Activated naive CD8-positive, alpha-beta T cell treated with anti-CD3 and anti-CD28 coated beads, Interleukin-2, amount 10 ng/mL, durations not matched to agents 7 days and 5 days (primary cell): ENCODE results near the gene GTF3C5. TPM values are rescaled to one million over a fixed set of nuclear protein-coding genes. Genes with fewer than 3 reads are reported as not detected.
"Not testable (repeated sequence)": the region's sequence is repeated elsewhere in the genome, so short reads cannot be mapped to it uniquely, and the experiment has no call there.

Experiments used
- ATAC-seq: fragments of 150-1000 bp; cut with Tn5 transposase; one replicate; pipeline ENCODE4 v1.10.0; 2021; ENCODE audit warnings: low read depth, moderate library complexity
- POLR2A ChIA-PET: fragments of 350-600 bp; sonication (Branson Sonifier 250); formaldehyde crosslinking; loops from one replicate; lab custom pipeline; 2021; ENCODE audit warnings: antibody characterized with exemption; lab: Charles Lee
- DNase-seq: peaks from one replicate; pipeline ENCODE4 v3.0.0; 2021
- H3K27ac Mint-ChIP-seq: one replicate; pipeline ENCODE4 v1.8.0; 2022; ENCODE audit warnings: mild to moderate bottlenecking, mixed read lengths
- H3K27me3 Mint-ChIP-seq: one replicate; pipeline ENCODE4 v1.8.0; 2022; ENCODE audit warnings: mild to moderate bottlenecking, moderate library complexity, mixed read lengths
- H3K36me3 Mint-ChIP-seq: one replicate; pipeline ENCODE4 v1.8.0; 2021; ENCODE audit warnings: mild to moderate bottlenecking, mixed read lengths
- H3K4me1 Mint-ChIP-seq: one replicate; pipeline ENCODE4 v1.8.0; 2021; ENCODE audit warnings: mixed read lengths
- H3K4me3 Mint-ChIP-seq: one replicate; pipeline ENCODE4 v1.8.0; 2022; ENCODE audit warnings: mild to moderate bottlenecking, moderate library complexity, mixed read lengths
- H3K9me3 Mint-ChIP-seq: one replicate; pipeline ENCODE4 v1.8.0; 2021; ENCODE audit warnings: mixed read lengths
- total RNA-seq, 2 experiments: library from RNA; stranded (reverse); gene quantifications; one replicate each; pipeline ENCODE4 v1.2.3, GENCODE V29; 2021

Gene GTF3C5
- total RNA-seq, 2 experiments from 2014 or later = 86.4 to 97.5 TPM

DNA sequence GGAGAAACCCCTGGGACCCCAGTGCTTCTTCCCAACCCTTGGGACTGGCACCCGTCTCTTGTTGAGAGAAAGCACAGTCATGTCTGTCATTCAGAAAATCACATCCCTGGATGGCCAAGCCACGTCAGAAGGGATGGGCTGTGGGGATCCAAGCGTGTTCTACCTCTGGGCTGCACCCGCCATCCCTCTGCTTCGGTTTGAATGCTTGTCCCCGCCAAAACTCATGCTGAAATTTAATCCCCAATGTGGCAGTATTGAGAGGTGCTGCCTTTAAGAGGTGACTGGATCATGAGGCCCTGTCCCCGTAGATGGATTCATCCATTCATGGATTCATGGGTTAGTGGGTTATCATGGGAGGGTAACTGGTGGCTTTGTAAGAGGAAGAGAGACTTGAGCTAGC is 58.0 kb downstream of the GTF3C5 start:
- ATAC-seq (no peak), DNase-seq (no peak)
- POLR2A ChIA-PET = no interaction called here
- Mint-ChIP-seq H3K27me3 (no peaks in the 10 kb centered on the region), H3K4me1 (no peaks in the 10 kb centered on the region), H3K27ac (no peak overlapping the region), H3K9me3 (no peaks in the 10 kb centered on the region), H3K36me3 (no peaks in the 10 kb centered on the region), H3K4me3 (no peak overlapping the region)

- H3K4me1 Mint-ChIP-seq = no peaks in the 10 kb centered on the region
- no peaks in the 10 kb centered on the region for H3K36me3 Mint-ChIP-seq
- ATAC-seq = peak; percentile 57
- no peaks in the 10 kb centered on the region for H3K9me3 Mint-ChIP-seq
- no peaks in the 10 kb centered on the region for H3K27me3 Mint-ChIP-seq
- no peak for DNase-seq
- POLR2A ChIA-PET = no interaction called here
- H3K27ac Mint-ChIP-seq = no peak overlapping the region
- H3K4me3 Mint-ChIP-seq = no peak overlapping the region
Measured at GRCh38 chr9:133089271-133089671, 58.5 kb downstream of the GTF3C5 start.

DNA sequence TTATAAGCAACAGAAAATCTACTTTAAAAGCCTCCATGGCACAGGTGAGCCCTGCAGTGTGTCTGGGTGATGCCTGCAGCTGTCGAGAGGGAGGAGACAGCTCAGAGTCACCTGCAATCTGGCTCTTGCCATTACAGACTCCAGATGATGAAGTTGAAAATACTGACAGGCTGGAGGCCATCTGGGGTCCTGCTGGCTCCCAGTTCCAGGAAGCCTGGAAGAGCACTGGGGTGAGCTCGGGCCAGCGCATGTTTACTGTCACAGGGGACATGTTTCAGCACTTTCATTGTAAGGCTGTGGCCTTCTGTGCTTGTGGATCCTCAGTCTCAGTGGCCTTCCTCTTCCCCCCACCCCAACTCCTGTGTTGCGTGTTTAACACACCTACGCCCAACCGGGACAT is 59.4 kb downstream of the GTF3C5 start:
- no peak for ATAC-seq

DNA sequence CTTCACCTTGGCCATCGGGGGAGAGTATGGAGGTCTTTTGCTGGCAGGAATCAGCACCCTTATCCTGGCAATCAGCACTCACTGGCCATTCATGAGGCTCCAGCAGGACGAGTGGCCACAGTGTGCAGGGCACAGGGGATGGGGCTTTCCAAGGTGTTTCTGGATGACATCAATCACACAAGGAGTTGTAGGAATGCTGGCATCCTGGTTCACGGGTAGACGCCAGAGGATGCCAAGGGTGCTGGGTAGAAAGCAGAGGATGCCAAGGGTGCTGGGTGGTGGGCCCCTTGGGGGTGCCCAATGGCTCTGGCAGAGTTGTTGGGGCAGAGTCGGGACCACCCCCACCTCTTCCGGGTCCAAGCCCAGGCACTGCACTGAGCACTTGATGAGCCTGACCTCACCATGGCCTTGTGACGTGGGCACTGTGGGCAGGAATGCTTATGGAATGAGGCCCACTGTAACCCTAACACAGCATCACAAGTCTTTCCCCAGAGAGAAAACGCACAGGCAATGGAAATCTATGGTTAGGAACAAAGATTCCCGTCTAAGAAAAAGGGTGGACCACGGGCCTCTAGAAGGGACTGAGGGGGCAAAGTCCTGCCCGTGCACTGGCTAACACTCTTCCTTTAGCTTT is 60.1 kb downstream of the GTF3C5 start:
- no peak overlapping the region for H3K27ac Mint-ChIP-seq
- ATAC-seq = no peak
- no peak for DNase-seq
- H3K36me3 Mint-ChIP-seq = peaks cover under 1% of the 10 kb centered on the region
- no peaks in the 10 kb centered on the region for H3K9me3 Mint-ChIP-seq
- H3K4me1 Mint-ChIP-seq = no peaks in the 10 kb centered on the region
- no peaks in the 10 kb centered on the region for H3K27me3 Mint-ChIP-seq
- no peak overlapping the region for H3K4me3 Mint-ChIP-seq
- POLR2A ChIA-PET = no interaction called here

More for the DNA sequence above, 59.4 kb downstream of the GTF3C5 start:
- Mint-ChIP-seq H3K4me1 (no peaks in the 10 kb centered on the region), H3K4me3 (no peak overlapping the region), H3K9me3 (no peaks in the 10 kb centered on the region), H3K27ac (no peak overlapping the region), H3K36me3 (no peaks in the 10 kb centered on the region), H3K27me3 (no peaks in the 10 kb centered on the region)
- DNase-seq = no peak
- POLR2A ChIA-PET = no interaction called here

GRCh38 chr9:133094351-133094750 is 63.6 kb downstream of the GTF3C5 start:
- not testable (repeated sequence) for H3K27ac Mint-ChIP-seq, H3K4me3 Mint-ChIP-seq, H3K27me3 Mint-ChIP-seq, H3K4me1 Mint-ChIP-seq, DNase-seq, H3K9me3 Mint-ChIP-seq, ATAC-seq
- POLR2A ChIA-PET = interaction anchor here (0.7 kb wide), 1 partner anchor 159 kb away, joined by 5 read pairs; no protein-coding TSS in a partner anchor
- peaks cover 34% of the 10 kb centered on the region for H3K36me3 Mint-ChIP-seq

- ATAC-seq (no peak), DNase-seq (no peak)
- POLR2A ChIA-PET = no interaction called here
- no peak overlapping the region for H3K27ac Mint-ChIP-seq
- H3K27me3 Mint-ChIP-seq = no peaks in the 10 kb centered on the region
- peaks cover 35% of the 10 kb centered on the region for H3K36me3 Mint-ChIP-seq
- no peak overlapping the region for H3K4me3 Mint-ChIP-seq
- H3K9me3 Mint-ChIP-seq = no peaks in the 10 kb centered on the region
- H3K4me1 Mint-ChIP-seq = no peaks in the 10 kb centered on the region
Measured at GRCh38 chr9:133094842-133095393, 64.1 kb downstream of the GTF3C5 start.

- ATAC-seq (no peak), DNase-seq (no peak)
- Mint-ChIP-seq H3K27me3 (no peaks in the 10 kb centered on the region), H3K36me3 (peaks cover 47% of the 10 kb centered on the region), H3K9me3 (no peaks in the 10 kb centered on the region), H3K4me3 (no peak overlapping the region), H3K27ac (no peak overlapping the region), H3K4me1 (no peaks in the 10 kb centered on the region)
- POLR2A ChIA-PET = no interaction called here
Measured at GRCh38 chr9:133098104-133098754, 67.4 kb downstream of the GTF3C5 start.

DNA sequence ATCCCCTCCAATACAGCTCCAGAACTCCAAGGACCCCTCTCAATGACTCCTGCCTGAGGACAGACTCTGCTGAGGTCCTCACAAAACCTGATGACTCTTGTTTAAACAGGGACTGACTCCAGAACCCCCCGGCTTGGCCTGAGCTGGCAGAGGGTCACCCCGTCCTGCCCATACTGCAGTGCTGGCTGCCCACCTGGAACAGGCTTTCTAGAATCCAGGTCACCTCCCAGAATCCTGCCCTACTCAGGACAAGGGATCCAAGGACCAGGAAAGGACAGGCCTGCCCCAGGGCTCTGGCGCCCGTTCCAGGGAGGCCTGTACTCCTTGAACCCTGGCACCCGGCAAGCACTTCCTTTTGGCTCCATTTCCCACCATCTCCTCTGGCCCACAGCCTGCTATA is 68.1 kb downstream of the GTF3C5 start:
- Mint-ChIP-seq H3K27ac (no peak overlapping the region), H3K36me3 (peaks cover 47% of the 10 kb centered on the region), H3K27me3 (no peaks in the 10 kb centered on the region), H3K9me3 (no peaks in the 10 kb centered on the region), H3K4me3 (no peak overlapping the region), H3K4me1 (no peaks in the 10 kb centered on the region)
- ATAC-seq (no peak), DNase-seq (no peak)
- POLR2A ChIA-PET = no interaction called here

DNA sequence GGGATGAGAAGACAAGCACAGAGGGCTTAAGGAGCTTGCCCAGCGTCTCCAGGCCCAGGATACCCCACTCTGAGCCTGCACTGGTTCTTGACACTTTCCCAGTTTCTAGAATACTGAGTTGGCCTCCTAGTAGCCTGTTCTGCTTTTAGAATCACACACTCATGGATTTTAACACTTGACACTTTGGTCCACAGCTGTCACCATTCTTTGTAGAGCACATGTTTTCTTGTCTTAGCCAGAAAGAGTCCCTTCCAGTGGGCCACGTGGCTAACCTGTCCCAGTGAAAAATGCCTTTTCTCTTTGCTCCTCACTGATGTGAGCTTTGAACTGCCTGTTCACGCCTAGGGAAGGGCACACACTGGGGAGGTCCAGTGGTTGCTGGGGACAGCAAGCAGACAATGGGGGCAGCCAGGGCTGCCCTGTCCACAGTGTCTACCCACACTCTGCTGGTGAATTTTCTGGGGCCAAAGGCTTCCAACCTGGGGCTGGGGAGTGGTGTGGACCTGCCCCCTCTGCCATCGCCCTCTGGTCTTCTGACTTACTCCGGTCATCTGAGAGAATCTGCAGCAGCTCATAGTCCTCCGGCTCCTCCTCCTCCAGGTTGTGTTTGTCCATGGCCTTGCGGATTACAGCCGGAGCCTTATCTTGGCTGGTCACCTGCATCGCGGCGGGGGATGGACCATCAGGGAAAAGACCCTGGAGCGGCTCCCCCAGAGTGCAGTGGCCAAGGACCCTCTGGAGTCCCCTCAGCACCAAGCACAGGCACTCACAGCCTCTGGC is 69.1 kb downstream of the GTF3C5 start:
- no peak for DNase-seq
- Mint-ChIP-seq H3K4me1 (no peaks in the 10 kb centered on the region), H3K27ac (no peak overlapping the region), H3K27me3 (no peaks in the 10 kb centered on the region), H3K4me3 (no peak overlapping the region), H3K9me3 (no peaks in the 10 kb centered on the region), H3K36me3 (peaks cover 49% of the 10 kb centered on the region)
- POLR2A ChIA-PET = interaction anchor here (0.9 kb wide), 1 partner anchor 47 kb away, joined by 3 read pairs; no protein-coding TSS in a partner anchor
- ATAC-seq = no peak

- DNase-seq (no peak), ATAC-seq (no peak)
- no peaks in the 10 kb centered on the region for H3K9me3 Mint-ChIP-seq
- H3K36me3 Mint-ChIP-seq = peaks cover 49% of the 10 kb centered on the region
- no peaks in the 10 kb centered on the region for H3K27me3 Mint-ChIP-seq
- no peak overlapping the region for H3K4me3 Mint-ChIP-seq
- POLR2A ChIA-PET = no interaction called here
- H3K27ac Mint-ChIP-seq = no peak overlapping the region
- H3K4me1 Mint-ChIP-seq = no peaks in the 10 kb centered on the region
Measured at GRCh38 chr9:133100506-133101355, 69.9 kb downstream of the GTF3C5 start.

DNA sequence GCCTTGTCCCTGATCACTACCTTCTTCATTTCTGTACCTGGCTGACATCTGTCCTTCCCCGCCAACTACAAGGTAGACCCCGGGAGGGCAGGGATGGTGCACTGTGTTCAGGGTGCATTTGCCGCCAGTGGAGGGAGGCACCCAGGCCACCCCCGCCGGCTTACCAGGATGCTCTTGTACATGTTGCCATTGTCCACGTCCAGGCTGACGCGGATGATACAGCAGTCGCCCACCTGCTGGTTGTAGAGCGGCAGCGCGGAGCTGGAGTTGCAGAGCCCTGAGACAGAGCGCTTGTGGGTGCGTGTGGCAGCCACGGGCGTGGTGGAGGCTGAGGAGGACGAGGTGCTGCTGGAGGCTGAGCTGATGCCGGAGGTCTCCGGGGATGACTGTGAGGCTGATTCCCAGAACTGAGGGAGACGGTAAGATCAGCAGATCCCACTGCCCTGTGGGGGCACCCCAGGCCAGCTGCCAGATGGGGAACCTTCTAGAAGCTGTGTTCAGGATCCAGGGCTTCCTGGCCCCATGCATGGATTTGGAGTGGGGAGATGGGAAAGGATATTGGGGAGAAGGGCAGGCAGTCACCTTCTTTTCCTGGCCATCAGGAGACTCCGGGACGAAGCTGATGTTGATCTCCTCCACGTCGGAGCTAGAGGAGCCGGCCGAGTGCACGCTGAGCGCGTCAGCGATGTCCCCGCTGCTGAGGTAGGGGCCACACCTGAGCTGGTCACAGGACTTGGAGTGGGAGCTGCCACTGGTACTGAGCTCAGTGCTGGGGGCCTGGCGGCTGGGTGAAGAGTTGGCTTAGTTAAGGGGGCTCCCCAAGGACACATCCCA is 70.8 kb downstream of the GTF3C5 start:
- Mint-ChIP-seq H3K27me3 (no peaks in the 10 kb centered on the region), H3K27ac (no peak overlapping the region), H3K4me1 (peaks cover 3% of the 10 kb centered on the region), H3K9me3 (no peaks in the 10 kb centered on the region), H3K4me3 (no peak overlapping the region), H3K36me3 (peaks cover 43% of the 10 kb centered on the region)
- no peak for DNase-seq
- POLR2A ChIA-PET = interaction anchor here (1.2 to 2.4 kb wide), 2 partner anchors 43 to 48 kb away, joined by 4 to 12 read pairs; no protein-coding TSS in a partner anchor
- no peak for ATAC-seq
